Panc1 (cell line): ENCODE data around the gene FBXW8.

Experiments used
- TF ChIP-seq, protein P1 (sequence below), 2 experiments: IDR thresholded peaks; 2 replicates each; pipeline ENCODE4 v1.6.1; 2011 to 2012; ENCODE audit warnings: low read depth in 2 of 2, control low read depth in 1 of 2, low read length in 1 of 2, mild to moderate bottlenecking in 1 of 2, moderate library complexity in 1 of 2; ENCODE audit not compliant: insufficient read depth in 1 of 2
- TF ChIP-seq, protein P2 (sequence below): fragments of 450-650 bp; IDR thresholded peaks from 2 replicates; pipeline ENCODE4 v1.5.1; 2017; ENCODE audit warnings: mild to moderate bottlenecking

DNA sequence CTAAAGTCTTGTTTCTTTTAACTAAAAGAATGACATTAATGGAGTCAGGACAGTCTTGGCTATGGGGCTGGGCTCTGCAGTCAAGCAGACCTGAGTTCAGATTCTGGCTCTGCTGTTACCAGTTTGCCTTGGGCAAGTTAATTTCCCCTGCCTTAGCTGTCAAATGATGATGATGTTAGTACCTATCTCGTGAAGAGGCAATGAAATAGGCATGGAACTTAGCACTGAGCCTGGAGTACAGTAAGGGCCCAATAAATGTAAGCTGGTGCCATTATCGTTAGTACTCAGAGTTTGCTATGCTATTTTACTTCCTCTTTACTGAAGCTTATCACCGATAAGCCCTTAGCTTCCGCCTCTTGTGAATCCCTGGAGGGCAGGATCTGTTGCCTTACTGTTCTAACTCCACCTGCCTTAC, 8.5 kb downstream of the FBXW8 start:
- TF ChIP-seq, protein P1, sequence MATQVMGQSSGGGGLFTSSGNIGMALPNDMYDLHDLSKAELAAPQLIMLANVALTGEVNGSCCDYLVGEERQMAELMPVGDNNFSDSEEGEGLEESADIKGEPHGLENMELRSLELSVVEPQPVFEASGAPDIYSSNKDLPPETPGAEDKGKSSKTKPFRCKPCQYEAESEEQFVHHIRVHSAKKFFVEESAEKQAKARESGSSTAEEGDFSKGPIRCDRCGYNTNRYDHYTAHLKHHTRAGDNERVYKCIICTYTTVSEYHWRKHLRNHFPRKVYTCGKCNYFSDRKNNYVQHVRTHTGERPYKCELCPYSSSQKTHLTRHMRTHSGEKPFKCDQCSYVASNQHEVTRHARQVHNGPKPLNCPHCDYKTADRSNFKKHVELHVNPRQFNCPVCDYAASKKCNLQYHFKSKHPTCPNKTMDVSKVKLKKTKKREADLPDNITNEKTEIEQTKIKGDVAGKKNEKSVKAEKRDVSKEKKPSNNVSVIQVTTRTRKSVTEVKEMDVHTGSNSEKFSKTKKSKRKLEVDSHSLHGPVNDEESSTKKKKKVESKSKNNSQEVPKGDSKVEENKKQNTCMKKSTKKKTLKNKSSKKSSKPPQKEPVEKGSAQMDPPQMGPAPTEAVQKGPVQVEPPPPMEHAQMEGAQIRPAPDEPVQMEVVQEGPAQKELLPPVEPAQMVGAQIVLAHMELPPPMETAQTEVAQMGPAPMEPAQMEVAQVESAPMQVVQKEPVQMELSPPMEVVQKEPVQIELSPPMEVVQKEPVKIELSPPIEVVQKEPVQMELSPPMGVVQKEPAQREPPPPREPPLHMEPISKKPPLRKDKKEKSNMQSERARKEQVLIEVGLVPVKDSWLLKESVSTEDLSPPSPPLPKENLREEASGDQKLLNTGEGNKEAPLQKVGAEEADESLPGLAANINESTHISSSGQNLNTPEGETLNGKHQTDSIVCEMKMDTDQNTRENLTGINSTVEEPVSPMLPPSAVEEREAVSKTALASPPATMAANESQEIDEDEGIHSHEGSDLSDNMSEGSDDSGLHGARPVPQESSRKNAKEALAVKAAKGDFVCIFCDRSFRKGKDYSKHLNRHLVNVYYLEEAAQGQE (IDR thresholded peaks at IDR 0.05; ENCODE audit: insufficient read depth in 1 of 2, low read depth in 2 of 2, low read length in 1 of 2) = no peak
- TF ChIP-seq, protein P2, sequence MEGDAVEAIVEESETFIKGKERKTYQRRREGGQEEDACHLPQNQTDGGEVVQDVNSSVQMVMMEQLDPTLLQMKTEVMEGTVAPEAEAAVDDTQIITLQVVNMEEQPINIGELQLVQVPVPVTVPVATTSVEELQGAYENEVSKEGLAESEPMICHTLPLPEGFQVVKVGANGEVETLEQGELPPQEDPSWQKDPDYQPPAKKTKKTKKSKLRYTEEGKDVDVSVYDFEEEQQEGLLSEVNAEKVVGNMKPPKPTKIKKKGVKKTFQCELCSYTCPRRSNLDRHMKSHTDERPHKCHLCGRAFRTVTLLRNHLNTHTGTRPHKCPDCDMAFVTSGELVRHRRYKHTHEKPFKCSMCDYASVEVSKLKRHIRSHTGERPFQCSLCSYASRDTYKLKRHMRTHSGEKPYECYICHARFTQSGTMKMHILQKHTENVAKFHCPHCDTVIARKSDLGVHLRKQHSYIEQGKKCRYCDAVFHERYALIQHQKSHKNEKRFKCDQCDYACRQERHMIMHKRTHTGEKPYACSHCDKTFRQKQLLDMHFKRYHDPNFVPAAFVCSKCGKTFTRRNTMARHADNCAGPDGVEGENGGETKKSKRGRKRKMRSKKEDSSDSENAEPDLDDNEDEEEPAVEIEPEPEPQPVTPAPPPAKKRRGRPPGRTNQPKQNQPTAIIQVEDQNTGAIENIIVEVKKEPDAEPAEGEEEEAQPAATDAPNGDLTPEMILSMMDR = no peak
